Common myeloid progenitor, CD34-positive (primary cell): ENCODE measurements around the gene LEF1.

Experiments used
- CTCF ChIA-PET: fragments of 350-600 bp; sonication (Branson Sonifier 250); formaldehyde crosslinking; loops from one replicate; lab custom pipeline; 2021; ENCODE audit warnings: antibody characterized with exemption; lab: Charles Lee
- POLR2A ChIA-PET: fragments of 350-600 bp; sonication (Branson Sonifier 250); formaldehyde crosslinking; loops from one replicate; lab custom pipeline; 2021; ENCODE audit warnings: antibody characterized with exemption; lab: Charles Lee
- DNase-seq, 3 donors: peaks; one replicate each; pipeline versions ENCODE4 v3.0.0 to v3.0.0-alpha.2; 2013
- H3K27ac ChIP-seq, 2 experiments: 1 replicate in 1 of 2; 2 replicates in 1 of 2; pipeline ENCODE4 v1.7.0; 2013; ENCODE audit warnings: inconsistent platforms in 2 of 2, low read length in 2 of 2, mild to moderate bottlenecking in 2 of 2, low read depth in 1 of 2, moderate library complexity in 1 of 2; ENCODE audit not compliant: severe bottlenecking in 2 of 2, insufficient read depth in 1 of 2, poor library complexity in 1 of 2
- H3K27me3 ChIP-seq, 5 experiments: replicated peaks in 2 of 5; 1 replicate in 3 of 5; 2 replicates in 2 of 5; pipeline versions ENCODE4 v1.6.1 to v1.7.0; 2013; ENCODE audit warnings: low read length in 4 of 5, mild to moderate bottlenecking in 2 of 5, moderate library complexity in 2 of 5, inconsistent platforms in 1 of 5; ENCODE audit not compliant: insufficient read depth in 5 of 5, control insufficient read depth in 4 of 5
- H3K36me3 ChIP-seq, 4 experiments: 1 replicate in 2 of 4; 2 replicates in 2 of 4; pipeline versions ENCODE4 v1.6.1 to v1.7.0; 2013; ENCODE audit warnings: low read length in 3 of 4, control low read depth in 1 of 4, mild to moderate bottlenecking in 1 of 4; ENCODE audit not compliant: control insufficient read depth in 4 of 4, insufficient read depth in 4 of 4
- H3K4me1 ChIP-seq, 4 experiments: 1 replicate in 3 of 4; 2 replicates in 1 of 4; pipeline versions ENCODE4 v1.6.1 to v1.7.1; 2013; ENCODE audit warnings: low read length in 3 of 4, mild to moderate bottlenecking in 3 of 4, control low read depth in 1 of 4, inconsistent platforms in 1 of 4, moderate library complexity in 1 of 4; ENCODE audit not compliant: control insufficient read depth in 4 of 4, insufficient read depth in 4 of 4; ENCODE audit errors: control extremely low read depth in 1 of 4
- H3K4me3 ChIP-seq, 7 experiments: 1 replicate in 4 of 7; 2 replicates in 3 of 7; pipeline versions ENCODE4 v1.5.1 to v1.7.0; 2013; ENCODE audit warnings: mild to moderate bottlenecking in 7 of 7, low read length in 6 of 7, moderate library complexity in 6 of 7, inconsistent platforms in 2 of 7, low read depth in 2 of 7, control low read depth in 1 of 7; ENCODE audit not compliant: insufficient read depth in 4 of 7, control insufficient read depth in 1 of 7; ENCODE audit errors: extremely low read depth in 1 of 7
- H3K9me3 ChIP-seq, 5 experiments: 1 replicate in 4 of 5; 2 replicates in 1 of 5; pipeline versions ENCODE4 v1.6.1 to v1.7.1; 2013; ENCODE audit warnings: low read length in 4 of 5, mild to moderate bottlenecking in 2 of 5, inconsistent platforms in 1 of 5, low read depth in 1 of 5, moderate library complexity in 1 of 5; ENCODE audit not compliant: control insufficient read depth in 4 of 5, insufficient read depth in 2 of 5; ENCODE audit errors: control extremely low read depth in 1 of 5
- WGBS: methylation state at CpG from one replicate; pipeline ENCODE4 v1.1.5; 2013; ENCODE audit not compliant: insufficient coverage; 5-methylcytosine and 5-hydroxymethylcytosine counted together

The LEF1 gene

DNA sequence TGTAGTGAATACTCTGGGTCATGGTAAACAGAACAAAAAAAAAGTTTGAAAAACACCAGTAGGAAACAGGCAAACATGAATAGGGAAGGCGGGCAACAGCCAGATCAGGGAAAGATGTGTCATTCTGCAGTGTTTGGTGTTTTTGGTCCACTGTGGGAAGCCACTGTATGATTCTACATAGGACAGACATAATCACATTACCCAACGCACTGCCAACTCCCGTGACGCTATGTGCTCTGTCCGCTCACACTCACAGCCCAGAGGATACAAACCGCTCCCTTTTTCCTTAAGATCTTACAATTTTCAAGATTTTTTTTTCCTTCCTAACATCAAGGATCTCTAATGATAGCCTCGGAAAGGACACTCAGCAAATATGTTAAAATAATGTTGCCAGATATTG, 119.7 kb downstream of the LEF1 start:
- Histone ChIP-seq H3K27me3 (peaks cover 0 to under 1% (median 0%) of the 10 kb centered on the region in 5 experiments), H3K9me3 (no peaks in the 10 kb centered on the region), H3K27ac (no peak overlapping the region), H3K4me1 (peaks cover 0 to 5% (median 0%) of the 10 kb centered on the region in 4 experiments), H3K4me3 (no peak overlapping the region), H3K36me3 (peaks cover 0 to 10% (median 0%) of the 10 kb centered on the region in 4 experiments)
- POLR2A ChIA-PET = no interaction called here
- CTCF ChIA-PET = interaction anchor here (1.1 to 4.3 kb wide), 3 partner anchors 10 to 524 kb away, joined by 3 to 22 read pairs (median 5); no protein-coding TSS in a partner anchor
- 100% methylated on average over 5 of the region's 7 CpGs for WGBS
- DNase-seq = no peak

DNA sequence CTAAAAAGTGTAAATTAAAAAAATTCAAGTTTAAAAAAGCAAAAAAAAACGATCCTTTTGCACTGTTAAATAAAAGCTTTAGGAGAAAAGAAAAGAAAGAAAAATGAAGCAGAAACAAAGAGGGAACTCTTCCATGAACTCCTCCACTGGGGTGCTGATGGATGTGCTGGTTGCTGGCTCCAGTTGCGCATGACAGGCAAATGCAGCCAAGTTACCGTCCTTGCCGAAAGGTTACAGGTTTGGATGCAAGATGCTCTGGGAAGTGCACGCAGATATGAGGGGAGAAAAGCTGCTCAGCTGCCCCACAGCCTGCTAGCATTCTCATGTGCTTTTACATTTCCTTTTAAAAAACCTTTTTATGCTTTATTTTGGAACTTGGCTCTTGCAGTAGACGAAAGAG, 120.6 kb downstream of the LEF1 start:
- ChIA-PET POLR2A (no interaction called here), CTCF (interaction anchor here (0.6 to 4.3 kb wide), 4 partner anchors 9 to 525 kb away, joined by 3 to 22 read pairs (median 4); no protein-coding TSS in a partner anchor)
- peaks cover 0 to 7% (median 0%) of the 10 kb centered on the region in 4 experiments for H3K36me3 ChIP-seq
- no peaks in the 10 kb centered on the region for H3K27me3 ChIP-seq
- H3K4me3 ChIP-seq = no peak overlapping the region
- DNase-seq = no peak
- H3K4me1 ChIP-seq = peaks cover 0 to 5% (median 0%) of the 10 kb centered on the region in 4 experiments
- no peaks in the 10 kb centered on the region for H3K9me3 ChIP-seq
- no peak overlapping the region for H3K27ac ChIP-seq
- WGBS = 100% methylated on average over 4 of the region's 6 CpGs

DNA sequence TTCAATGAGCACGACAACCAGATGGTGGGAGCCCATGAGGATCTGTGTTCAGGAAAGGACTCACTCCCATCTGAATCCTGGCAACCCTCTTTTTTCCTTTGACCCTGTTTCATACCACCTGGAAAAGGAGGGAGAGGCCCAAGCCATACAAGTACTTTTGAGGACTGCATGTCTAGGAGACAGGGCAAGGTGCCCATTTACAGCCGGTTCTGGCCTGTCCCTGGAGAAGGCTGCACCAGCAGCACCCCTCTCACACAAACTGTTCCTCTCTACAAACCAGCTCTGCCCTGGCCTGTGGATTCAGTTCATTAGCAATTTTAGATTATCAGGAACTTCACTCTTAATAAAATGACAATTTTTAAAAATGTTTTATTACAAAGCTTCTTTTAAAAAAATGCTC, 121.5 kb downstream of the LEF1 start:
- 100% methylated on average over 1 of the region's 2 CpGs for WGBS
- Histone ChIP-seq H3K27me3 (no peaks in the 10 kb centered on the region), H3K4me3 (no peak overlapping the region), H3K36me3 (peaks cover 0 to 3% (median 0%) of the 10 kb centered on the region in 4 experiments), H3K4me1 (peaks cover 0 to 5% (median 0%) of the 10 kb centered on the region in 4 experiments), H3K9me3 (no peaks in the 10 kb centered on the region), H3K27ac (no peak overlapping the region)
- no peak for DNase-seq
- ChIA-PET POLR2A (no interaction called here), CTCF (interaction anchor here (1.9 to 4.3 kb wide), 2 partner anchors 10 to 12 kb away, joined by 4 to 22 read pairs; no protein-coding TSS in a partner anchor)

DNA sequence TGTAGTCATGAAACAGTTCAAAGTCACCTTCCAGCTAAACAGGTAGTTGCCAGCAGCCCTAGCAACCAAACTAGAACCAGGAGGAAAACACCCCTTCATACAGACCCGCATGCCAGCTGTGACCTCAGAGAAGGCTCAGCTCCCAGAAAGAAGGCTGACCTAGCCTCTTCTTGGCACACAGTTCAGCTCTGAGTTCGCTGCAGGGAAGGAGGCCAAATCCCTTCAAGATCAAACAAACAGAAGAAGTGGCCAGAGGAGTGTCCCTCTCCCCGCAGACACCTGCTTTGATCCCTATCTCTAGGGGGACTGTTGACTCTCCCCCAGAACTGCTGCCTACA, 123.1 kb downstream of the LEF1 start:
- no peak for DNase-seq
- Histone ChIP-seq H3K36me3 (peaks cover 0 to 3% (median 0%) of the 10 kb centered on the region in 4 experiments), H3K9me3 (no peaks in the 10 kb centered on the region), H3K4me3 (no peak overlapping the region), H3K4me1 (peaks cover 0 to 5% (median 0%) of the 10 kb centered on the region in 4 experiments), H3K27ac (no peak overlapping the region), H3K27me3 (no peaks in the 10 kb centered on the region)
- WGBS = 100% methylated on average over 2 of the region's 3 CpGs
- CTCF ChIA-PET = interaction anchor here (0.5 to 4.3 kb wide), 2 partner anchors 14 to 527 kb away, joined by 3 to 22 read pairs; no protein-coding TSS in a partner anchor
- POLR2A ChIA-PET = no interaction called here

DNA sequence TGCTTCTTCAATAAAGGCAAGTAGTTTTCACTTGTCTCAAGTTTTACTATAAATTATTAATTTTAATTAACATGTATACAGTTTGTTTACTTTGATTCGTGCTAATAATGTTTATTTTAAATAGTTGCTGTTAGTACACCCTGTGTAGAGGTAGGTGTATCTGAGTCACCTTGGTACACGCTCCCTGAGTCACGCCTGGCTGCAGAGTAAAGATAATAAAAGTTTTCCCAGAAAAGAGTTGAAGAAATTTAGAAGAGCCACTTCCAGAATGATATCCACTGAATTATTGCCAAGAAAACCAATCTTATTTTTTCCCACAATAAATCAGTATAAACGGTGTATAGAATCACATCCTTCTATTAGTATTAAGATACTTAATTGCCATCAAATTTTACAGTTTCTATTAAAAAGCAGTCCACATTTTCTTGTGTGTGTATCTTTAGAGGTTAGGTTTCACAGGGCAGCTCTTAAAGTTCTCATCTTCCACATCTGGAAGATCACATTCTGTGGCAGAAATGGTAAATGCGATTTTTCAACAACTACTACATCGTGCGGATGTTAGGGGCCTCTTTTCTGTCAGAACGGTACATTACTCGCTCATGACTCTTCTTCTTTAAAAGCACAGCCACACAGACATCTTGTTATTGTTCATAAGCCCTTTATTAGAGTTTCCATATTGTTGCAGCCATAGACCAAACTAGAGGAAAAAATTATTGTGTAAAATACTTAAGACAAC, 123.6 kb downstream of the LEF1 start:
- H3K4me3 ChIP-seq = no peak overlapping the region
- H3K9me3 ChIP-seq = no peaks in the 10 kb centered on the region
- POLR2A ChIA-PET = no interaction called here
- H3K4me1 ChIP-seq = peaks cover 0 to 5% (median 0%) of the 10 kb centered on the region in 4 experiments
- H3K27me3 ChIP-seq = no peaks in the 10 kb centered on the region
- CTCF ChIA-PET = interaction anchor here (0.5 to 4.3 kb wide), 2 partner anchors 15 to 527 kb away, joined by 3 to 22 read pairs; no protein-coding TSS in a partner anchor
- H3K36me3 ChIP-seq = peaks cover 0 to 3% (median 0%) of the 10 kb centered on the region in 4 experiments
- WGBS = 96% methylated on average over 4 of the region's 9 CpGs
- DNase-seq = no peak
- no peak overlapping the region for H3K27ac ChIP-seq

DNA sequence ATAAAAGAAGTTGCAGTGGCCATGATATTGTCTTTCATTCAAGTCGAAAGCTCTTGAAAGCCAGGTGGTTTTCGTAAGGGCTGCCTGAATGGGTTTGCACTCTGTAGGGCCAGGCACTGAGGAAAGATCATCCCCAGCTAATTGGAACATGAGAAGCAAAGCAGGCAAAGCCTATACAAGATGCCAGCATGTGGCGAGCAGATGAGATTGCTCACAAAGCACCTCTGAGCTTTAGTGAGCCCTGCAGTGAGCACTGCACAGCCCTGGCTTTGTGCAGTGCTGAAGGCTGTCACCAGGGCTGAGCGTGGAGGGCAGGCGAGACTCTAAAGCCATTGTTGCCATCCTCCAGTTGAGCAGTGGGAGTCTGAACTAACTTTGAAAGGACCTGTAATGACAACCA, 125.2 kb downstream of the LEF1 start:
- DNase-seq = no peak
- ChIA-PET POLR2A (no interaction called here), CTCF (interaction anchor here (0.7 kb wide), 1 partner anchor 25 kb away, joined by 3 read pairs; no protein-coding TSS in a partner anchor)
- Histone ChIP-seq H3K27me3 (no peaks in the 10 kb centered on the region), H3K4me1 (peaks cover 0 to 5% (median 0%) of the 10 kb centered on the region in 4 experiments), H3K36me3 (peaks cover 0 to 3% (median 0%) of the 10 kb centered on the region in 4 experiments), H3K9me3 (no peaks in the 10 kb centered on the region), H3K4me3 (no peak overlapping the region), H3K27ac (no peak overlapping the region)
- 98% methylated on average over 5 of the region's 5 CpGs for WGBS

DNA sequence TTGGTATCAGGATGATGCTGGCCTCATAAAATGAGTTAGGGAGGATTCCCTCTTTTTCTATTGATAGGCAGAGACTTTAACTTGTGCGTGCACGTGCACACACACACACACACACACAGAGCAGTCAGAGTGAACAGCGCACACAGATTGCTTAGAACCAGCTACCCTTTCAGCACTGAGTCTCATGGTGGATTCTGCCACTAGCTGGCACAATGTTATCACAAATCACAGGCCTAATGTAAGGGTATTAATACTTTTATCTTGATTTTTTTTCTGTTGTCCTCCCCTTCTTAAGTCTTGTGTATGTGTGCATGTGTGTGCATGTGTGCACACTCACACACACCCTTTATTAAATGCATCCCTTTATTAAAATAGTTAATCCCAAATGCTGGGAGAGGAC, 125.8 kb downstream of the LEF1 start:
- no peak for DNase-seq
- H3K4me3 ChIP-seq = no peak overlapping the region
- 100% methylated on average over 2 of the region's 3 CpGs for WGBS
- ChIA-PET CTCF (no interaction called here), POLR2A (no interaction called here)
- H3K4me1 ChIP-seq = peaks cover 0 to 5% (median 0%) of the 10 kb centered on the region in 4 experiments
- no peaks in the 10 kb centered on the region for H3K9me3 ChIP-seq
- no peak overlapping the region for H3K27ac ChIP-seq
- no peaks in the 10 kb centered on the region for H3K27me3 ChIP-seq
- H3K36me3 ChIP-seq = peaks cover 0 to 3% (median 0%) of the 10 kb centered on the region in 4 experiments
